IPS DF 6.9 (cell line): ENCODE data around the gene SLC26A11.

Experiments
- DNase-seq: peaks from one replicate; pipeline ENCODE4 v3.0.0-alpha.2; 2013; ENCODE audit warnings: low read depth, low spot score
- H3K27ac ChIP-seq: one replicate; pipeline ENCODE4 v1.5.1; 2013; ENCODE audit warnings: low read length, control low read depth
- H3K27me3 ChIP-seq: 2 replicates; pipeline ENCODE4 v1.6.1; 2013; ENCODE audit warnings: mild to moderate bottlenecking, low read length; ENCODE audit not compliant: control insufficient read depth, insufficient read depth
- H3K36me3 ChIP-seq: 2 replicates; pipeline ENCODE4 v1.6.1; 2013; ENCODE audit warnings: low read length; ENCODE audit not compliant: control insufficient read depth, insufficient read depth
- H3K4me1 ChIP-seq: 2 replicates; pipeline ENCODE4 v1.6.1; 2013; ENCODE audit warnings: low read length; ENCODE audit not compliant: control insufficient read depth, insufficient read depth
- H3K4me3 ChIP-seq: 2 replicates; pipeline ENCODE4 v1.5.1; 2013; ENCODE audit warnings: mild to moderate bottlenecking, low read length
- H3K9me3 ChIP-seq: 2 replicates; pipeline ENCODE4 v1.6.1; 2013; ENCODE audit warnings: low read length, inconsistent platforms; ENCODE audit not compliant: control insufficient read depth, insufficient read depth
- WGBS: extraction: QIAGEN DNeasy Blood & Tissue Kit; methylation state at CpG from one replicate; pipeline ENCODE4 v1.1.7; 2013; ENCODE audit warnings: mixed read lengths, missing lambda C conversion rate; ENCODE audit not compliant: insufficient read length, insufficient coverage; 5-methylcytosine and 5-hydroxymethylcytosine counted together

SLC26A11 gene

GRCh38 chr17:80209765-80210164 lies 10.5 kb upstream of the SLC26A11 start:
- no CpG with 5 or more reads among the region's 12 CpGs for WGBS
- no peak for DNase-seq
- Histone ChIP-seq H3K4me1 (no peaks in the 10 kb centered on the region), H3K36me3 (peaks cover 16% of the 10 kb centered on the region), H3K9me3 (no peaks in the 10 kb centered on the region), H3K27me3 (no peaks in the 10 kb centered on the region), H3K4me3 (no peak overlapping the region), H3K27ac (no peak overlapping the region)

GRCh38 chr17:80210348-80211108 lies 9.7 kb upstream of the SLC26A11 start:
- no peak for DNase-seq
- Histone ChIP-seq H3K4me3 (no peak overlapping the region), H3K36me3 (peaks cover 17% of the 10 kb centered on the region), H3K4me1 (no peaks in the 10 kb centered on the region), H3K27me3 (no peaks in the 10 kb centered on the region), H3K9me3 (no peaks in the 10 kb centered on the region), H3K27ac (no peak overlapping the region)
- WGBS = no CpG with 5 or more reads among the region's 47 CpGs

- H3K27me3 ChIP-seq = no peaks in the 10 kb centered on the region
- H3K36me3 ChIP-seq = peaks cover 21% of the 10 kb centered on the region
- no CpG with 5 or more reads among the region's 22 CpGs for WGBS
- no peak overlapping the region for H3K27ac ChIP-seq
- DNase-seq = no peak
- H3K4me1 ChIP-seq = no peaks in the 10 kb centered on the region
- H3K9me3 ChIP-seq = no peaks in the 10 kb centered on the region
- H3K4me3 ChIP-seq = no peak overlapping the region
Observed at GRCh38 chr17:80212109-80212508, 8.1 kb upstream of the SLC26A11 start.

GRCh38 chr17:80212511-80212910 lies 7.7 kb upstream of the SLC26A11 start:
- H3K36me3 ChIP-seq = peaks cover 21% of the 10 kb centered on the region
- H3K27ac ChIP-seq = no peak overlapping the region

GRCh38 chr17:80212962-80213642 lies 7.1 kb upstream of the SLC26A11 start:
- H3K9me3 ChIP-seq = no peaks in the 10 kb centered on the region
- no peak overlapping the region for H3K4me3 ChIP-seq
- peaks cover 24% of the 10 kb centered on the region for H3K36me3 ChIP-seq
- no peak for DNase-seq
- H3K27me3 ChIP-seq = no peaks in the 10 kb centered on the region
- no peak overlapping the region for H3K27ac ChIP-seq
- no CpG with 5 or more reads among the region's 19 CpGs for WGBS
- no peaks in the 10 kb centered on the region; the same call in 1 of the 2 replicates for H3K4me1 ChIP-seq

More at GRCh38 chr17:80212511-80212910, 7.7 kb upstream of the SLC26A11 start:
- no peaks in the 10 kb centered on the region for H3K4me1 ChIP-seq
- WGBS = no CpG with 5 or more reads among the region's 12 CpGs
- no peaks in the 10 kb centered on the region for H3K9me3 ChIP-seq
- H3K27me3 ChIP-seq = no peaks in the 10 kb centered on the region
- DNase-seq = no peak
- no peak overlapping the region for H3K4me3 ChIP-seq

GRCh38 chr17:80213643-80213975 lies 6.6 kb upstream of the SLC26A11 start:
- Histone ChIP-seq H3K36me3 (peaks cover 24% of the 10 kb centered on the region), H3K4me3 (no peak overlapping the region), H3K27me3 (no peaks in the 10 kb centered on the region), H3K9me3 (no peaks in the 10 kb centered on the region), H3K27ac (no peak overlapping the region), H3K4me1 (no peaks in the 10 kb centered on the region; the same call in 1 of the 2 replicates)
- DNase-seq = no peak
- WGBS = no CpG with 5 or more reads among the region's 17 CpGs

- Histone ChIP-seq H3K4me1 (no peaks in the 10 kb centered on the region; the same call in 1 of the 2 replicates), H3K9me3 (no peaks in the 10 kb centered on the region), H3K4me3 (no peak overlapping the region), H3K27me3 (no peaks in the 10 kb centered on the region), H3K36me3 (peaks cover 24% of the 10 kb centered on the region), H3K27ac (no peak overlapping the region)
- no CpG with 5 or more reads among the region's 48 CpGs for WGBS
- DNase-seq = no peak
Observed at GRCh38 chr17:80214012-80214877, 6.0 kb upstream of the SLC26A11 start.

GRCh38 chr17:80214878-80215210 lies 5.4 kb upstream of the SLC26A11 start:
- no CpG with 5 or more reads among the region's 17 CpGs for WGBS
- Histone ChIP-seq H3K27ac (no peak overlapping the region), H3K36me3 (peaks cover 24% of the 10 kb centered on the region), H3K4me1 (no peaks in the 10 kb centered on the region; the same call in 1 of the 2 replicates), H3K27me3 (no peaks in the 10 kb centered on the region), H3K4me3 (no peak overlapping the region), H3K9me3 (no peaks in the 10 kb centered on the region)
- no peak for DNase-seq

GRCh38 chr17:80216473-80217456 lies 3.5 kb upstream of the SLC26A11 start:
- DNase-seq = no peak
- Histone ChIP-seq H3K36me3 (peaks cover 18% of the 10 kb centered on the region), H3K27ac (no peak overlapping the region), H3K4me1 (no peaks in the 10 kb centered on the region; the same call in 1 of the 2 replicates), H3K9me3 (no peaks in the 10 kb centered on the region), H3K27me3 (no peaks in the 10 kb centered on the region), H3K4me3 (no peak overlapping the region)
- WGBS = no CpG with 5 or more reads among the region's 40 CpGs
